Fibroblast of the aortic adventitia (primary cell): ENCODE data around the gene LRP6. TPM values are rescaled to one million over a fixed set of nuclear protein-coding genes. Genes with fewer than 3 reads are reported as not detected.

ENCODE experiments used
- DNase-seq: peaks from one replicate; pipeline ENCODE4 v3.0.0-alpha.2; 2010; ENCODE audit warnings: low read depth
- H3K4me3 ChIP-seq: 2 replicates; pipeline ENCODE4 v1.5.1; 2011; ENCODE audit warnings: low read depth, mild to moderate bottlenecking, control low read depth, low read length, moderate library complexity
- total RNA-seq: library from RNA; depleted of rRNA; stranded (reverse); fragments of >200 nt; gene quantifications from 2 replicates; pipeline ENCODE4 v1.2.3, GENCODE V29; 2012; ENCODE audit warnings: low replicate concordance
- TF ChIP-seq, protein P1 (sequence below): IDR thresholded peaks from 2 replicates; pipeline ENCODE4 v1.5.1; 2011; ENCODE audit warnings: mild to moderate bottlenecking, low read length, control low read depth, inconsistent platforms; ENCODE audit not compliant: insufficient read depth

The LRP6 gene
- total RNA-seq, 1 donor: 44.2 TPM

DNA sequence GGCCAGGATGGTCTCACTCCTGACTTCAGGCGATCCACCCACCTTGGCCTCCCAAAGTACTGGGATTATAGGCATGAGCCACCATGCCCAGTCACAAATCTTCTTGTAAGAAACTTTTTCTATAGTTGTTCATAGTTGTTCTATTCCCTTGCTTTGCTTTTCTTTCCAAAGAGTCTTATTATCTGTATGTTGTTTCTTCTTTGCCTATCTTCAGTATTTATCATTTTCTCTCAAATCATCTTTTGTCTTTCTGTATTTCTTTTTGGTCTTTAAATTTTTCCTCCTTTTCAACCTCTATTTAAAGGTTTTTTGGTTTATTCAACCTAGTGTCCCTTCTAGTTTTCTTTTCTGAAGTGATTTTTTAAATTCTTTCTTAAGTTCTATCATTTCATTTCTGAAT is 68.7 kb downstream of the LRP6 start:
- DNase-seq: no peak
- H3K4me3 ChIP-seq: no peak overlapping the region
- TF ChIP-seq, protein P1, sequence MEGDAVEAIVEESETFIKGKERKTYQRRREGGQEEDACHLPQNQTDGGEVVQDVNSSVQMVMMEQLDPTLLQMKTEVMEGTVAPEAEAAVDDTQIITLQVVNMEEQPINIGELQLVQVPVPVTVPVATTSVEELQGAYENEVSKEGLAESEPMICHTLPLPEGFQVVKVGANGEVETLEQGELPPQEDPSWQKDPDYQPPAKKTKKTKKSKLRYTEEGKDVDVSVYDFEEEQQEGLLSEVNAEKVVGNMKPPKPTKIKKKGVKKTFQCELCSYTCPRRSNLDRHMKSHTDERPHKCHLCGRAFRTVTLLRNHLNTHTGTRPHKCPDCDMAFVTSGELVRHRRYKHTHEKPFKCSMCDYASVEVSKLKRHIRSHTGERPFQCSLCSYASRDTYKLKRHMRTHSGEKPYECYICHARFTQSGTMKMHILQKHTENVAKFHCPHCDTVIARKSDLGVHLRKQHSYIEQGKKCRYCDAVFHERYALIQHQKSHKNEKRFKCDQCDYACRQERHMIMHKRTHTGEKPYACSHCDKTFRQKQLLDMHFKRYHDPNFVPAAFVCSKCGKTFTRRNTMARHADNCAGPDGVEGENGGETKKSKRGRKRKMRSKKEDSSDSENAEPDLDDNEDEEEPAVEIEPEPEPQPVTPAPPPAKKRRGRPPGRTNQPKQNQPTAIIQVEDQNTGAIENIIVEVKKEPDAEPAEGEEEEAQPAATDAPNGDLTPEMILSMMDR: no peak

DNA sequence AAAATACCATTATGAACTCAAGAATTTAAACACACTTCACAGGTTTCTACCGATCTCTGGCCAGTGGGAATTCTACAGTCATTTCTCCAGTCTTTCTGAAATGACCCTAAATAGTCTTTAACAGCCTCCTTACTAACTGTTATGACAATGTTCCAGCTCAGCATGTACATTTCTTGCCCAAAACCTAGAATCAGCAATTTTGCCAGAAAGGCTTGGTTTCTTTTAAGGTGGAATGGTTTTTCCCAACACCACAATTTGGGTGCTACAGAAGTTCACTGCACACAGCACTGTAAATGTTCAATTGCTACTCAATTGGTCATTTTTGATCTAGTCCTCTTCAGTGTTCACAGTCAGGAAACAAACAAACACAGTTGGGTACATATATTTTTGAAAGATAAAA is 69.7 kb downstream of the LRP6 start:
- TF ChIP-seq, protein P1: no peak
- no peak overlapping the region for H3K4me3 ChIP-seq
- DNase-seq: no peak

DNA sequence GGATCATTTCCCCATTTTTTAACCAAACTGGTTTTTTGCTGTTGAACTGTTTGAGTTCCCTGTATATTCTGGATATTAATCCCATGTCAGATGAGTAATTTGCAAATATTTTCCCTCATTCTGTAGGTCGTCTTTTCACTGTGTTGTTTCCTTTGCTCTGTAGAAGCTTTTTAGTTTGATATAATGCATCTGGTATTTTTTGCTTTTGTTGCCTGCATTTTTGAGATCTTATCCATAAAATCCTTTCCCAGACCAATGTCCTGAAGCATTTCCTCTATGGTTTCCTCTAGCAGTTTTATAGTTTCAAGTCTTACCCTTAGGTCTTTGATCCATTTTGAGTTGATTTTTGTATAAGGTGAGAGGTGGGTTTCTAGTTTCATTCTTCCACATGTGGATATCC is 71.3 kb downstream of the LRP6 start:
- no peak for DNase-seq
- TF ChIP-seq, protein P1: no peak
- no peak overlapping the region for H3K4me3 ChIP-seq

DNA sequence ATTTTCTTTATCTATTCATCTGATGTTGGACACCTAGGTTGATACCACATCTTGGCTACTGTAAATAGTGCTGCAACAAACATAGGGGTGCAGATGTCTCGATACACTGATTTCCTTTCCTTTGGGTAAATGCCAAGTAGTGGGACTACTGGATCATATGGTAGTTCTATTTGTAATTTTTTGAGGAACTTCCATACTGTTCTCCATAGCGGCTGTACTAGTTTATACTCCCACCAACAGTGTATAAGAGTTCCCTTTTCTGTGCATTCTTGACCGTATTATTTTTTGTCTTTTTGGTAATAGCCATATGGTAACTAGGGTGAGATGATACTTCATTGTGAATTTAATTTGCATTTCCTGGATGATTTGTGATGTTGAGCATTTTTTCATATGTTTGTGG is 71.8 kb downstream of the LRP6 start:
- TF ChIP-seq, protein P1: no peak
- no peak for DNase-seq
- H3K4me3 ChIP-seq: no peak overlapping the region

DNA sequence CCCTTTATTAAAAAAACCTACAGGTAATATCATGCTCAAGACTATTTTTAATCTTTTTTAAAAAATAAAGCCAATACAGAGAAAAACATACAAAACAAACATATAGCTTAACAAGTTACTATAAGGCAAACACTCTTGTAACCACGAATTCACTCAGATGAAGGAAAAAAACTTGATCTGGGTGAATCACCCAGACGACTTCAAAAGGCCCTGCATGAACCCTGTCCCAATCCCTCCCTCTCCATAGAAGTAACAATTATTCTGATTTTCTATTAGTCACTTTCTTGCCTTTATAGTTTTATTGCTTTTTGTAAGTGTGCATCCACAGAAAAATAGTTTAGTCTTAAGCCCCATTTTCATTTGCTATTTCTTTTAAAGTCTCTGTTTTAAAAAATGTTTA is 72.6 kb downstream of the LRP6 start:
- TF ChIP-seq, protein P1: no peak

DNA sequence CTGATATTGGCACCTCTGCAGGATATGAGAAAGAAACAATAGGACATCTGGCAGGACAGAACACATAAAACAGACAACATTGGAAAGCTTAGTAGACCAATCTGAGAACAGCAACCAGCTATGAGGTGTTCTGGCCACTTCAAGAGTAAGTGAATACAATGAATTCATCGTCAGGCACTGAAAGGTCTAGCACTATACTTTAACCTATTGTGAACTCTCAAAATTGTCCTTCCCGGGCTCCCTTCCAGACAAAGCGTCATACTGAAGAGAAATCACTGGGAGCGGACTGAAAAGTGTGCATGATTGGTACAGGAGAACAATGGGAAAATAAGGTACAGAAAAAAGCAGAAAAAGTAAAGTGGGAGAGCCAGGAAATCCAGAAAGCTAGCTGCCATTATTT is 75.8 kb downstream of the LRP6 start:
- no peak for DNase-seq
- TF ChIP-seq, protein P1: no peak

More for the DNA sequence above, 72.6 kb downstream of the LRP6 start:
- no peak for DNase-seq
- H3K4me3 ChIP-seq: no peak overlapping the region

DNA sequence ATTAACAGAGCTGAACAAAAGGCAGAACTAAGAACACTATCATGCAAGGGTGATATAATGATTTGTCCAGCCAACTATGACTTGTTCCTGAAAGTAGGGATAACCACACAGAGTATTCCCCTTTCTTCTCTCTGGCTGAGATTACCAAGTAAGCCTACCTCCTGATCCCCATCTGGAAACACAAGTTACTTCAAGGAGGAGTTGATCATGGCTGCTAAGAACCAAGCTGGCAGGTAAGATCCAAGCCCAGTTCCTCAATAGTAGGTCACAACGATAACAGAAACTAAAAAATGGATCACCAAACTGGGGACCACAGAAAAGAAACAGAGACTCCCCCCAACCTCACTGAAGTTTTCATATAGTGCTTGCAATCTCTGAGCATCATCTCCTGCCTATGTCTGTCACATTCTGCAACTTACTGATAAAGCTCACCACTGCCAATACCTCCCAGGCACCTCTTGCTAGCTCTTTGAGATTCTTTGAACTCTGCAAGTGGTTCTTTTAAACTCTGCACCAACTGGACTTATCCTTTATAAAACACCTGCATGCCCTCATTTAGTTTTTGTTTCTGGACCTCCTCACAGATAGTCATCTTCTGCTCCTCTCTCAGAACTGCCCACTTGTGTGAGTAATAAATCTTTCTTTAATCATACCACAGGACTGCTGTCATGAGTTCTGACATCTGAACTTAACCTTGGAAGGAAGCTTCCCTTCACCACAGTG is 76.6 kb downstream of the LRP6 start:
- no peak for DNase-seq
- no peak overlapping the region for H3K4me3 ChIP-seq
- TF ChIP-seq, protein P1: no peak

More for the DNA sequence above, 75.8 kb downstream of the LRP6 start:
- no peak overlapping the region for H3K4me3 ChIP-seq
